Uterus (tissue), 4 donors: ENCODE results near the gene MKLN1. TPM values are rescaled to one million over a fixed set of nuclear protein-coding genes. Genes with fewer than 3 reads are reported as not detected.
"Not testable (repeated sequence)": the region's sequence is repeated elsewhere in the genome, so short reads cannot be mapped to it uniquely, and the experiment has no call there.

Experiments
- DNase-seq, 2 donors: peaks; one replicate each; pipeline ENCODE4 v3.0.0-alpha.2; 2019 to 2020
- H3K27ac ChIP-seq, 2 donors: fragments of 200-600 bp; sonication (generic); 1 replicate in 1 of 2; 2 replicates in 1 of 2; pipeline ENCODE4 v1.5.1; 2016 to 2018
- H3K27me3 ChIP-seq, 2 donors: fragments of 200-600 bp; sonication (generic); one replicate each; pipeline ENCODE4 v1.5.1; 2018 to 2019; ENCODE audit warnings: control low read depth in 1 of 2
- H3K36me3 ChIP-seq, 2 donors: fragments of 200-600 bp; sonication (generic); one replicate each; pipeline ENCODE4 v1.5.1; 2019; ENCODE audit warnings: control low read depth in 1 of 2
- H3K4me1 ChIP-seq, 2 donors: fragments of 200-600 bp; sonication (generic); one replicate each; pipeline ENCODE4 v1.5.1; 2018 to 2019; ENCODE audit warnings: control low read depth in 1 of 2
- H3K4me3 ChIP-seq, 2 donors: fragments of 200-600 bp; sonication (generic); 1 replicate in 1 of 2; 2 replicates in 1 of 2; pipeline ENCODE4 v1.5.1; 2018 to 2019; ENCODE audit warnings: mild to moderate bottlenecking in 1 of 2
- H3K9me3 ChIP-seq, 2 donors: fragments of 200-600 bp; sonication (generic); one replicate each; pipeline ENCODE4 v1.5.1; 2019; ENCODE audit warnings: control low read depth in 1 of 2
- CTCF ChIP-seq, 4 experiments: fragments of 200-600 bp in 2 of 4; fragments of 450-650 bp in 2 of 4; sonication (generic) in 2 of 4; IDR thresholded peaks; one replicate each; pipeline ENCODE4 v1.5.1; 2016 to 2019; ENCODE audit warnings: antibody characterized with exemption in 4 of 4, mild to moderate bottlenecking in 2 of 4, moderate library complexity in 1 of 4
- POLR2A ChIP-seq, 2 donors: fragments of 450-650 bp; IDR thresholded peaks; one replicate each; pipeline ENCODE4 v1.6.1; 2016; ENCODE audit warnings: antibody characterized with exemption in 2 of 2, mild to moderate bottlenecking in 1 of 2, moderate library complexity in 1 of 2
- intact Hi-C: fragments of 100-400 bp; cut with DNase I; formaldehyde crosslinking; loops from one replicate; pipeline ENCODE4 v1.15.1; 2023; ENCODE audit warnings: low total_unique reads
- total RNA-seq, 4 donors: library from RNA; depleted of rRNA in 3 of 4; stranded (reverse); fragments of >200 nt in 3 of 4; gene quantifications; one replicate each; pipeline versions ENCODE4 v1.1.0 to v1.2.4, GENCODE V29; 2014 to 2023
- donor health status: DM: yes; HTN: yes; CAD: no.

MKLN1 gene
- total RNA-seq, 4 donors from 2014 or later: 52.9 to 311 (median 128) TPM

GRCh38 chr7:131508754-131509486 lies 181.2 kb downstream of the MKLN1 start:
- peak overlapping the region; percentile 21 to 60 for H3K27ac ChIP-seq
- no peak overlapping the region for H3K4me3 ChIP-seq
- TF ChIP-seq CTCF (IDR thresholded peaks at IDR 0.05) (no peak), POLR2A (IDR thresholded peaks at IDR 0.05) (no peak)
- H3K9me3 ChIP-seq: no peaks in the 10 kb centered on the region
- H3K4me1 ChIP-seq: no peaks in the 10 kb centered on the region
- no peaks in the 10 kb centered on the region for H3K36me3 ChIP-seq
- DNase-seq: no peak
- intact Hi-C loops: loop anchor here (5.0 kb wide), 1 partner anchor 143 kb away; no protein-coding TSS in a partner anchor
- H3K27me3 ChIP-seq: no peaks in the 10 kb centered on the region

GRCh38 chr7:131509781-131510180 lies 182.1 kb downstream of the MKLN1 start:
- Histone ChIP-seq H3K27me3 (no peaks in the 10 kb centered on the region), H3K27ac (peak overlapping the region in 1 of 2 donors; percentile 60), H3K36me3 (no peaks in the 10 kb centered on the region), H3K9me3 (no peaks in the 10 kb centered on the region), H3K4me1 (no peaks in the 10 kb centered on the region), H3K4me3 (no peak overlapping the region)
- no peak for TF ChIP-seq CTCF (IDR thresholded peaks at IDR 0.05)
- no peak for TF ChIP-seq POLR2A (IDR thresholded peaks at IDR 0.05)
- intact Hi-C loops: loop anchor here (5.0 kb wide), 1 partner anchor 143 kb away; no protein-coding TSS in a partner anchor
- no peak for DNase-seq

- TF ChIP-seq POLR2A (IDR thresholded peaks at IDR 0.05): no peak
- DNase-seq: no peak
- Histone ChIP-seq H3K27me3 (no peaks in the 10 kb centered on the region), H3K9me3 (no peaks in the 10 kb centered on the region), H3K27ac (peak overlapping the region; percentile 61 to 65), H3K4me1 (no peaks in the 10 kb centered on the region), H3K4me3 (no peak overlapping the region), H3K36me3 (no peaks in the 10 kb centered on the region)
- intact Hi-C loops: no loop called here
Observed at GRCh38 chr7:131511071-131511470, 183.4 kb downstream of the MKLN1 start.

GRCh38 chr7:131511774-131512535 lies 184.3 kb downstream of the MKLN1 start:
- TF ChIP-seq CTCF (IDR thresholded peaks at IDR 0.05) (no peak), POLR2A (IDR thresholded peaks at IDR 0.05) (no peak)
- no peaks in the 10 kb centered on the region for H3K36me3 ChIP-seq
- no peaks in the 10 kb centered on the region for H3K27me3 ChIP-seq
- no peak for DNase-seq
- no peaks in the 10 kb centered on the region for H3K9me3 ChIP-seq
- no peak overlapping the region for H3K4me3 ChIP-seq
- no peaks in the 10 kb centered on the region for H3K4me1 ChIP-seq
- H3K27ac ChIP-seq: peak overlapping the region; percentile 61 to 65
- intact Hi-C loops: no loop called here

GRCh38 chr7:131513245-131514061 lies 185.8 kb downstream of the MKLN1 start:
- no peak overlapping the region for H3K4me3 ChIP-seq
- H3K36me3 ChIP-seq: no peaks in the 10 kb centered on the region
- intact Hi-C loops: no loop called here
- no peaks in the 10 kb centered on the region for H3K27me3 ChIP-seq
- peak; percentile 82 to 83 for DNase-seq
- TF ChIP-seq POLR2A (IDR thresholded peaks at IDR 0.05): peak in 1 of 2 donors; percentile 8
- peak; percentile 87 to 93 (median 89) for TF ChIP-seq CTCF (IDR thresholded peaks at IDR 0.05)
- no peaks in the 10 kb centered on the region for H3K9me3 ChIP-seq
- H3K27ac ChIP-seq: peak overlapping the region; percentile 58 to 61
- H3K4me1 ChIP-seq: no peaks in the 10 kb centered on the region

- H3K4me3 ChIP-seq, DNase-seq, H3K27me3 ChIP-seq, intact Hi-C loops, H3K36me3 ChIP-seq, H3K4me1 ChIP-seq, H3K9me3 ChIP-seq, H3K27ac ChIP-seq: not testable (repeated sequence)
Observed at GRCh38 chr7:131515471-131515870, 187.8 kb downstream of the MKLN1 start.
